HCT116 (cell line): ENCODE results near the gene GPANK1.

Source experiments
- CEBPB ChIP-seq: IDR thresholded peaks from 2 replicates; pipeline ENCODE4 v1.6.1; 2012; ENCODE audit warnings: low read depth
- EGR1 ChIP-seq: IDR thresholded peaks from 2 replicates; pipeline ENCODE4 v1.6.1; 2012; ENCODE audit warnings: low read depth
- EZH2 ChIP-seq: fragments of 200-600 bp; sonication (generic); IDR thresholded peaks from 2 replicates; pipeline ENCODE4 v1.6.1; 2017; ENCODE audit warnings: antibody characterized with exemption, mixed run types
- POLR2A ChIP-seq: IDR thresholded peaks from 2 replicates; pipeline ENCODE4 v1.7.0; 2011; ENCODE audit warnings: borderline replicate concordance; ENCODE audit not compliant: insufficient read depth, insufficient read length; ENCODE audit errors: extremely low read depth
- POLR2AphosphoS5 ChIP-seq: IDR thresholded peaks from 2 replicates; pipeline ENCODE4 v1.6.1; 2011; ENCODE audit warnings: mild to moderate bottlenecking, low read depth, low read length, moderate library complexity
- SIN3A ChIP-seq: IDR thresholded peaks from 2 replicates; pipeline ENCODE4 v1.6.1; 2012; ENCODE audit warnings: low read depth
- YY1 ChIP-seq: IDR thresholded peaks from 2 replicates; pipeline ENCODE4 v1.6.1; 2011; ENCODE audit warnings: low read length, low read depth, moderate library complexity, mild to moderate bottlenecking; ENCODE audit not compliant: insufficient replicate concordance; ENCODE audit errors: extremely low read depth
- TF ChIP-seq, protein P1 (sequence below): IDR thresholded peaks from 2 replicates; pipeline ENCODE4 v1.6.1; 2012; ENCODE audit warnings: low read depth
- TF ChIP-seq, protein P2 (sequence below), 3 experiments: fragments of 200-600 bp in 1 of 3; sonication (generic) in 1 of 3; IDR thresholded peaks in 2 of 3; conservative IDR thresholded peaks in 1 of 3; 2 replicates each; pipeline ENCODE4 v1.5.1; 2012 to 2017; ENCODE audit warnings: low read depth in 2 of 3, low read length in 2 of 3, antibody characterized with exemption in 1 of 3, borderline replicate concordance in 1 of 3, control low read depth in 1 of 3, mild to moderate bottlenecking in 1 of 3, mixed read lengths in 1 of 3, mixed run types in 1 of 3, moderate library complexity in 1 of 3; ENCODE audit not compliant: insufficient read depth in 1 of 3
- TF ChIP-seq, protein P3 (sequence below): IDR thresholded peaks from 2 replicates; pipeline ENCODE4 v1.6.1; 2012

DNA sequence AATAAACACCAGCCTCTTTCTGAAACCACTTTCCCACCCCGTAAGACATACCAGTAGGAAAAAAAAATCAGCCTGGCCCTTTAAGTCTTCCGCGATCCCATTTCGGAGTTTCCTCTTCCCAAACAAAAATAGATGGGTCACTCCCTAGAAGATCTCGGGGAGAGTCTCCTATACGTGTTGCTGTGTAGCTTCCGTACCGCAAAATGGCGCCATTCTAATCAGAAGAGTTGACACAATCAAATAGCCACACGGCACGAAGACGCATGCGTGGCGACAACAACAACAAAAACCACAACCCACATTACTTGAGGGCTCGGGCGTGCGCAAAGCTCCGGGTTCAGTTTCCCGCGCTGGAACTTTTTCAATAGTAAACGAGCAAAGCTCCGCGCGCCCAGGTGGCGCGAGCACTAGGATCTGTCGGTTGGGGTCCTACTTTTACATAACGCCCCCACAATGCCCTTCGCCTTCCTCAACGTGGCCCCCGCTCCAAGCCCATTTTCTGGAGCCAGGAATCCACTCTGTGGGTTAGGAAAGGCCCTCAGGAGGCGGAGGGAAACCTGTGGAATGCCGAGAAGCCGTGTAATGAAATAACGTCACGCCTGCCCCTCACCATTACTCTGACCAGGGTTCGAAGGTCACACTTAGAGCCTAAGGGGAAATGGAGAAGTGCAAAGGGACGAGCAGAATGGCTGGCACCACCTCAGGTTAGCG, at the start of gene GPANK1:
- TF ChIP-seq, protein P1, sequence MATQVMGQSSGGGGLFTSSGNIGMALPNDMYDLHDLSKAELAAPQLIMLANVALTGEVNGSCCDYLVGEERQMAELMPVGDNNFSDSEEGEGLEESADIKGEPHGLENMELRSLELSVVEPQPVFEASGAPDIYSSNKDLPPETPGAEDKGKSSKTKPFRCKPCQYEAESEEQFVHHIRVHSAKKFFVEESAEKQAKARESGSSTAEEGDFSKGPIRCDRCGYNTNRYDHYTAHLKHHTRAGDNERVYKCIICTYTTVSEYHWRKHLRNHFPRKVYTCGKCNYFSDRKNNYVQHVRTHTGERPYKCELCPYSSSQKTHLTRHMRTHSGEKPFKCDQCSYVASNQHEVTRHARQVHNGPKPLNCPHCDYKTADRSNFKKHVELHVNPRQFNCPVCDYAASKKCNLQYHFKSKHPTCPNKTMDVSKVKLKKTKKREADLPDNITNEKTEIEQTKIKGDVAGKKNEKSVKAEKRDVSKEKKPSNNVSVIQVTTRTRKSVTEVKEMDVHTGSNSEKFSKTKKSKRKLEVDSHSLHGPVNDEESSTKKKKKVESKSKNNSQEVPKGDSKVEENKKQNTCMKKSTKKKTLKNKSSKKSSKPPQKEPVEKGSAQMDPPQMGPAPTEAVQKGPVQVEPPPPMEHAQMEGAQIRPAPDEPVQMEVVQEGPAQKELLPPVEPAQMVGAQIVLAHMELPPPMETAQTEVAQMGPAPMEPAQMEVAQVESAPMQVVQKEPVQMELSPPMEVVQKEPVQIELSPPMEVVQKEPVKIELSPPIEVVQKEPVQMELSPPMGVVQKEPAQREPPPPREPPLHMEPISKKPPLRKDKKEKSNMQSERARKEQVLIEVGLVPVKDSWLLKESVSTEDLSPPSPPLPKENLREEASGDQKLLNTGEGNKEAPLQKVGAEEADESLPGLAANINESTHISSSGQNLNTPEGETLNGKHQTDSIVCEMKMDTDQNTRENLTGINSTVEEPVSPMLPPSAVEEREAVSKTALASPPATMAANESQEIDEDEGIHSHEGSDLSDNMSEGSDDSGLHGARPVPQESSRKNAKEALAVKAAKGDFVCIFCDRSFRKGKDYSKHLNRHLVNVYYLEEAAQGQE: no peak
- TF ChIP-seq SIN3A (no peak), YY1 (peak; percentile 97), POLR2A (no peak), EZH2 (no peak), EGR1 (no peak), POLR2AphosphoS5 (peak; percentile 61), CEBPB (no peak)
- TF ChIP-seq, protein P2, sequence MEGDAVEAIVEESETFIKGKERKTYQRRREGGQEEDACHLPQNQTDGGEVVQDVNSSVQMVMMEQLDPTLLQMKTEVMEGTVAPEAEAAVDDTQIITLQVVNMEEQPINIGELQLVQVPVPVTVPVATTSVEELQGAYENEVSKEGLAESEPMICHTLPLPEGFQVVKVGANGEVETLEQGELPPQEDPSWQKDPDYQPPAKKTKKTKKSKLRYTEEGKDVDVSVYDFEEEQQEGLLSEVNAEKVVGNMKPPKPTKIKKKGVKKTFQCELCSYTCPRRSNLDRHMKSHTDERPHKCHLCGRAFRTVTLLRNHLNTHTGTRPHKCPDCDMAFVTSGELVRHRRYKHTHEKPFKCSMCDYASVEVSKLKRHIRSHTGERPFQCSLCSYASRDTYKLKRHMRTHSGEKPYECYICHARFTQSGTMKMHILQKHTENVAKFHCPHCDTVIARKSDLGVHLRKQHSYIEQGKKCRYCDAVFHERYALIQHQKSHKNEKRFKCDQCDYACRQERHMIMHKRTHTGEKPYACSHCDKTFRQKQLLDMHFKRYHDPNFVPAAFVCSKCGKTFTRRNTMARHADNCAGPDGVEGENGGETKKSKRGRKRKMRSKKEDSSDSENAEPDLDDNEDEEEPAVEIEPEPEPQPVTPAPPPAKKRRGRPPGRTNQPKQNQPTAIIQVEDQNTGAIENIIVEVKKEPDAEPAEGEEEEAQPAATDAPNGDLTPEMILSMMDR (IDR thresholded peaks at IDR 0.05 in 2 of 3, conservative IDR thresholded peaks at IDR 0.05 in 1 of 3; ENCODE audit: borderline replicate concordance in 1 of 3, insufficient read depth in 1 of 3, low read depth in 2 of 3, low read length in 2 of 3): no peak
- TF ChIP-seq, protein P3, sequence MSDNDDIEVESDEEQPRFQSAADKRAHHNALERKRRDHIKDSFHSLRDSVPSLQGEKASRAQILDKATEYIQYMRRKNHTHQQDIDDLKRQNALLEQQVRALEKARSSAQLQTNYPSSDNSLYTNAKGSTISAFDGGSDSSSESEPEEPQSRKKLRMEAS: no peak
